ENCODE results near the gene PABPN1L. TPM values are rescaled to one million over a fixed set of nuclear protein-coding genes. Genes with fewer than 3 reads are reported as not detected.

The PABPN1L gene
- total and polyA plus RNA-seq, 2 donors (not counting 3 experiments of a cell fraction or from before 2014, with no cell fraction given) = not detected

DNA sequence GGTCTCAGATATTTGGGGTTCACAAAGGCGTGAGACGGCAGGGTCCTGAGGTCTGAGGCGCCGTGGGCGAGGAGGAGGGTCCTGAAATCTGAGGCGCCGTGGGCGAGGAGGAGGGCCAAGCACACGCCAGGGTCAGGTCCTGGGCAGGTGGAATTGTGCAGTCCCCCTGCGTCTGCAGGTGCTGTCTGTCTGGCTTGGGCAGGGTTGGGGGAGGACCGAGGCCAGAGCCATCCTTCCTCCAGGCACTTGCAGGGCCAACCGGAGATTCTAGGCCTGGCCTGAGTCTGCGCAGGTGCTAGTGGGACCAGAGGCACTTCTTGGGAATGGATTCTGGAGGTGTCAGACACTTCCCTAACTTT is 52.3 kb downstream of the PABPN1L start:
- BruUV-seq (replicated peaks) = no TSS peak
- ChIA-PET CTCF (interaction anchor here (0.6 to 4.9 kb wide), 4 partner anchors 19 to 353 kb away, joined by 3 to 50 read pairs (median 4); partner anchors contain the start of genes GALNS and TRAPPC2L), POLR2A (no interaction called here)
- TF ChIP-seq, protein P1, sequence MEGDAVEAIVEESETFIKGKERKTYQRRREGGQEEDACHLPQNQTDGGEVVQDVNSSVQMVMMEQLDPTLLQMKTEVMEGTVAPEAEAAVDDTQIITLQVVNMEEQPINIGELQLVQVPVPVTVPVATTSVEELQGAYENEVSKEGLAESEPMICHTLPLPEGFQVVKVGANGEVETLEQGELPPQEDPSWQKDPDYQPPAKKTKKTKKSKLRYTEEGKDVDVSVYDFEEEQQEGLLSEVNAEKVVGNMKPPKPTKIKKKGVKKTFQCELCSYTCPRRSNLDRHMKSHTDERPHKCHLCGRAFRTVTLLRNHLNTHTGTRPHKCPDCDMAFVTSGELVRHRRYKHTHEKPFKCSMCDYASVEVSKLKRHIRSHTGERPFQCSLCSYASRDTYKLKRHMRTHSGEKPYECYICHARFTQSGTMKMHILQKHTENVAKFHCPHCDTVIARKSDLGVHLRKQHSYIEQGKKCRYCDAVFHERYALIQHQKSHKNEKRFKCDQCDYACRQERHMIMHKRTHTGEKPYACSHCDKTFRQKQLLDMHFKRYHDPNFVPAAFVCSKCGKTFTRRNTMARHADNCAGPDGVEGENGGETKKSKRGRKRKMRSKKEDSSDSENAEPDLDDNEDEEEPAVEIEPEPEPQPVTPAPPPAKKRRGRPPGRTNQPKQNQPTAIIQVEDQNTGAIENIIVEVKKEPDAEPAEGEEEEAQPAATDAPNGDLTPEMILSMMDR (IDR thresholded peaks at IDR 0.05; ENCODE audit: extremely low read depth in 1 of 2, insufficient read depth in 1 of 2, low read depth in 1 of 2, low read length in 2 of 2) = no peak
- TF ChIP-seq GATA2 (IDR thresholded peaks at IDR 0.05; ENCODE audit: insufficient read depth, insufficient read length, low read depth, low read length) (no peak), FOS (IDR thresholded peaks at IDR 0.05; ENCODE audit: borderline replicate concordance, insufficient read depth, low read length) (no peak), EZH2 (IDR thresholded peaks at IDR 0.05; ENCODE audit: borderline replicate concordance, low read depth, low read length, severe bottlenecking) (no peak), MYC (IDR thresholded peaks at IDR 0.05; ENCODE audit: low read depth, low read length) (no peak)
- TF ChIP-seq, protein P2, sequence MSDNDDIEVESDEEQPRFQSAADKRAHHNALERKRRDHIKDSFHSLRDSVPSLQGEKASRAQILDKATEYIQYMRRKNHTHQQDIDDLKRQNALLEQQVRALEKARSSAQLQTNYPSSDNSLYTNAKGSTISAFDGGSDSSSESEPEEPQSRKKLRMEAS (IDR thresholded peaks at IDR 0.05; ENCODE audit: insufficient read depth, insufficient read length) = no peak
- peaks cover 0 to 10% of the 10 kb centered on the region in 2 experiments for H3K36me3 ChIP-seq (ENCODE audit: control insufficient read depth in 2 of 2, extremely low read depth in 1 of 2, insufficient read depth in 2 of 2, low read length in 2 of 2)
- H3K4me3 ChIP-seq (replicated peaks in 1 of 3; ENCODE audit: insufficient read depth in 1 of 3, low read depth in 1 of 3, low read length in 3 of 3) = no peak overlapping the region
- no peak overlapping the region for H3K9ac ChIP-seq (replicated peaks; ENCODE audit: extremely low read depth, insufficient read depth, low read length)
- peaks cover 17% of the 10 kb centered on the region for H3K4me1 ChIP-seq (ENCODE audit: control insufficient read depth, extremely low read depth, insufficient read depth, low read length)
- intact Hi-C loops (cut with micrococcal nuclease) = loop anchor here (5.0 kb wide), 1 partner anchor 108 kb away; no protein-coding TSS in a partner anchor
- no peaks in the 10 kb centered on the region for H3K9me3 ChIP-seq (replicated peaks; ENCODE audit: control insufficient read depth, insufficient read depth, low read length)
- H3K27me3 ChIP-seq (ENCODE audit: control insufficient read depth in 2 of 2, insufficient read depth in 2 of 2, low read length in 2 of 2) = no peaks in the 10 kb centered on the region
- no peaks in the 10 kb centered on the region for H3K9me1 ChIP-seq (replicated peaks; ENCODE audit: control insufficient read depth, extremely low read depth, insufficient read depth, low read length)
- FAIRE-seq = no peak
- dilution Hi-C loops (cut with MboI; ENCODE audit: extremely low pct_ligation_motif_present, low sequenced_read_pairs) = no loop called here
- no peak overlapping the region for H3K4me2 ChIP-seq (ENCODE audit: insufficient read depth, low read length)
- H3K79me2 ChIP-seq (ENCODE audit: control insufficient read depth, insufficient read depth, low read length) = peaks cover 23% of the 10 kb centered on the region
- H4K20me1 ChIP-seq (replicated peaks; ENCODE audit: control insufficient read depth, extremely low read depth, insufficient read depth, low read length) = no peaks in the 10 kb centered on the region
- no peak overlapping the region for H2AFZ ChIP-seq (ENCODE audit: low read depth, low read length)
- no peak overlapping the region for H3K27ac ChIP-seq (ENCODE audit: insufficient read depth, low read depth, low read length)
- DNase-seq (ENCODE audit: low read depth, low spot score) = no peak

Other genes starting within 250 kb of the PABPN1L start
- not detected in 2 replicates for gene IL17C, start 228.1 kb downstream of the PABPN1L start, total RNA-seq
- 0.14 and 0.17 TPM in 2 replicates for gene IL17C, start 228.1 kb downstream of the PABPN1L start, polyA plus RNA-seq
- gene CYBA, start 215.6 kb downstream of the PABPN1L start, total RNA-seq = 37.0 and 45.8 TPM in 2 replicates
- 77.3 and 100 TPM in 2 replicates for gene CYBA, start 215.6 kb downstream of the PABPN1L start, polyA plus RNA-seq
- gene MVD, start 203.6 kb downstream of the PABPN1L start, total RNA-seq = 117 and 142 TPM in 2 replicates
- 60.3 and 64.4 TPM in 2 replicates for gene MVD, start 203.6 kb downstream of the PABPN1L start, polyA plus RNA-seq
- gene SNAI3, start 180.2 kb downstream of the PABPN1L start, total RNA-seq = 0.18 and 0.31 TPM in 2 replicates
- gene SNAI3, start 180.2 kb downstream of the PABPN1L start, polyA plus RNA-seq = 0.30 and 0.38 TPM in 2 replicates
- gene RNF166, start 160.3 kb downstream of the PABPN1L start, total RNA-seq = 38.8 and 41.8 TPM in 2 replicates
- 27.6 and 34.0 TPM in 2 replicates for gene RNF166, start 160.3 kb downstream of the PABPN1L start, polyA plus RNA-seq
- gene CTU2, start 160.2 kb downstream of the PABPN1L start, total RNA-seq = 33.7 and 37.5 TPM in 2 replicates
- 26.1 and 30.8 TPM in 2 replicates for gene CTU2, start 160.2 kb downstream of the PABPN1L start, polyA plus RNA-seq
- 306 and 322 TPM in 2 replicates for gene PIEZO1, start 81.4 kb downstream of the PABPN1L start, total RNA-seq
- gene PIEZO1, start 81.4 kb downstream of the PABPN1L start, polyA plus RNA-seq = 298 and 393 TPM in 2 replicates
- 26.5 and 30.6 TPM in 2 replicates for gene CDT1, start 62.9 kb downstream of the PABPN1L start, total RNA-seq
- 15.6 and 19.3 TPM in 2 replicates for gene CDT1, start 62.9 kb downstream of the PABPN1L start, polyA plus RNA-seq
- 148 and 152 TPM in 2 replicates for gene APRT, start 54.7 kb downstream of the PABPN1L start, total RNA-seq
- 143 and 179 TPM in 2 replicates for gene APRT, start 54.7 kb downstream of the PABPN1L start, polyA plus RNA-seq
- gene GALNS, start 9.7 kb downstream of the PABPN1L start, total RNA-seq = 32.5 and 40.2 TPM in 2 replicates
- 21.8 and 23.2 TPM in 2 replicates for gene GALNS, start 9.7 kb downstream of the PABPN1L start, polyA plus RNA-seq
- 61.9 and 80.0 TPM in 2 replicates for gene TRAPPC2L, start 9.5 kb downstream of the PABPN1L start, total RNA-seq
- gene TRAPPC2L, start 9.5 kb downstream of the PABPN1L start, polyA plus RNA-seq = 131 and 151 TPM in 2 replicates
- gene CBFA2T3, start 110.5 kb upstream of the PABPN1L start, total RNA-seq = not detected in 2 replicates
- not detected in 2 replicates for gene CBFA2T3, start 110.5 kb upstream of the PABPN1L start, polyA plus RNA-seq
- gene ACSF3, start 227.2 kb upstream of the PABPN1L start, total RNA-seq = 32.7 and 33.2 TPM in 2 replicates
- 18.6 and 22.0 TPM in 2 replicates for gene ACSF3, start 227.2 kb upstream of the PABPN1L start, polyA plus RNA-seq

All from endothelial cell of umbilical vein (primary cell).